GM18907 (cell line): ENCODE data around the gene EXOC5.
A peak's percentile ranks its signal among the peaks of the same experiment; 100 is the strongest.

Experiments
- ATAC-seq: cut with Tn5 transposase; IDR thresholded peaks from one replicate; pipeline ENCODE4 v1.9.1; 2021; ENCODE audit warnings: mild to moderate bottlenecking, moderate library complexity; ENCODE audit not compliant: unreplicated experiment

Gene EXOC5

GRCh38 chr14:57268161-57269069, at the start of gene EXOC5, which contains the start of gene AP5M1:
EXOC5 (minus strand) TSS chr14:57268905; CDS start chr14:57268648, 257 bp downstream.
AP5M1 (plus strand) TSS chr14:57268971; CDS start chr14:57269315, 344 bp downstream.
- peak; percentile 90 for ATAC-seq

DNA sequence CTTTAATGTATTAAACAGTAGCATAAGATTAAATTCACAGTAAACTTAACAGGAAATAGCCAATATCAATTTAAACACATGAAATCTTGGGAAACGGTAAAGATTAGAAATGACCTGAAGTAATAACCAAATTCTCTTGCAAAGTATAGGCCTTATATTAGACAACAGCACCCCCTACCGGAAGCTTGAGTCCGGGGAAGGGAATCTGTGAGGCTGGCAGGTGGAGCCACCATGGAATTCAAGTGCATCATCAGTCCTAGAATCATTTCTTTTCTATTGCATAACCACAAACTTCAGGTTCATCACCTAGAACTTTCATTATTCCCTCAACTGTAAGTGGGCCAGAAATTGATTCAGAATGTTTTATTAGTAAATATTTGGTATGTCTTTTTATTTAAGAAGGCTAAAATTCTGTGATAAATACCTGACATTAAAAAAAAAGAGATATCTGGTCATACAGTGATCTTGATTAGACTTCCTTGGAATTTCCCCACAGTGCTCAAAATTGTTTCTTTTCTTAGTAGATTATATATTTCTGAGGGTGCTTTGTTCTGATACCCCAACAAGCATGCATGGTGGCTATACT, 48.6 kb upstream of the EXOC5 start:
- no peak for ATAC-seq

GRCh38 chr14:57314396-57315089, 45.8 kb upstream of the EXOC5 start:
- no peak for ATAC-seq

GRCh38 chr14:57302883-57303282, 34.2 kb upstream of the EXOC5 start:
- no peak for ATAC-seq

- no peak for ATAC-seq
These were observed 30.8 kb upstream of the EXOC5 start for GRCh38 chr14:57299511-57299910.

DNA sequence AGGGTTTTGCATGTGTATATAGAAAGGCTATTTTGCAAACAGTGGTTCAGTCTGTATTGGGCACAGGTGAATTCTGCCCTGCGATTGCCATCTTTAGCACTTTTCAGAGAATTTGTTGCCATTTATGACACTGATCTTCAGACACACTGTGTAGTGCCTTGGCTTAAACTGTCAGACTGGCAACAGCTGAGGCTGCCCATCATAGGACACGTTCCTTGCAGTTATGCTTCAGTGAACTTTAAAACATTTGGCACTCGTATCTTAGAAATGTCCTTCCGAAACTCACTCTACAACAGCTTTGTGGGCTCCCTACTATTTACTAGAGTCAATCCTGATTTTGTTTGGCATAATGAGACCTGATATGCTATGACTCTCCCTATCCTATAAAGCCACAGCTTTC, 29.1 kb upstream of the EXOC5 start:
- ATAC-seq: no peak

DNA sequence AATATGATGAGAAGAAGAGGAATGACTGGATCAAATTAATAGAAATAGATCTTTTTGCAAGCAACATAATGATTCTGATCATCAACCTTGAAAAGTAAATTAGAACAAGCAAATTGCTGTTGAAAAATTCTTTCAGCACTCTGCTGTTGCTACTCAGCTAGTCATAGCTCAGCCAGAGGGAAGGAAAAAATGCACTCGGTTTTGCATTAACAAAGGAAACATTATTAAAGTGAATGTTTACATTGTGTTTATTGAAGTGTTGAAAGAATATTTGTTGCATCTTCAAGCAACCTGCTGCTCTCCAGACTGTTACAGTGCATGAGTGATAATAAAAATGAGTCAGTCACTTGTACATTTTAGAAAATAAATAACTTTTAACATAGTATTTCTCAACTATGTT, 26.5 kb upstream of the EXOC5 start:
- ATAC-seq: no peak

GRCh38 chr14:57293866-57294837, 25.4 kb upstream of the EXOC5 start:
- ATAC-seq: no peak

DNA sequence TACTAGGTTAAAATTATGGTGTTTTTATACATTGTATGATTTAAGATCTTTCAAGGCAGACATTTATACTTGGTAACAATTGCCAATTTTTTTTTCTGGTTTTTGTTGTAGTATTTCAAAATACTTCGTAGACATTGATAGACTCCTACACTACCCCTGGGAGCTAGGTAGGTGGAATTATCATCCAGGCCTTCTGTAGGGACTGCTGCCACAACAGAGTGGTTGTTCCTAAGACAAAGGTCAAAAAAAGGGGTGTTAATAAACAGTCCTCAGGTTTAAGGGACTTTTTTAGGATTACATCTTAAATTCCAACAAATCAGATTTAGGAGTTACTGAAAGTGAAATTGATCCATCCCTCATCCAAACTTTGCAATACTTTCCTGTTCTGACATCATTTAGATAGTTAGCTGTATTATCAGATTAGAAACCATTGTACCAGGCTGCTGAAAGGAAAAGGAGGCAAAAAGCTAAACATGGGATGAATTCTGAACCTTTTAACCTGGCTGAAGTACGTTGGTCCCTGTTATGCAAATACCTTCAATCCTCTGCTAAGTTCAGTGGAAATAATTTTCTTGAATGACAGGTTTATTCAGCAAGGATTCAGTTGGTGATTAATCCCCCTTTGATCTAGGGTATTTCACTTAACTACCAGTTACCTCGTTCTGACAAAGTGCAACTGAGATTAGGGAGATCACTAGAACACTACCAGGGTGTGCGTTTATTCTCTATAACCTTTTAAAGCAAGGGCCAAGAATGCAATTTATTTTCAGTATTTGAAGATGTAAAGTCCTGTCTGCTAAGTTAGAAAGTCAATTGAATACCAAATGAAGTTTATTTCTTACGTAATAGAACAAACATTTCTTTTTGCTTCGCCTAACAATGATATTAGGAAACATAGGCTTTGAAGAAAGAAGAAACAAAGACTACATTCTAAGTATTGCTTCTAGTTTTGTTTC, 23.3 kb upstream of the EXOC5 start:
- ATAC-seq: no peak

- ATAC-seq: no peak
These were observed 22.0 kb upstream of the EXOC5 start for GRCh38 chr14:57290751-57291150.

DNA sequence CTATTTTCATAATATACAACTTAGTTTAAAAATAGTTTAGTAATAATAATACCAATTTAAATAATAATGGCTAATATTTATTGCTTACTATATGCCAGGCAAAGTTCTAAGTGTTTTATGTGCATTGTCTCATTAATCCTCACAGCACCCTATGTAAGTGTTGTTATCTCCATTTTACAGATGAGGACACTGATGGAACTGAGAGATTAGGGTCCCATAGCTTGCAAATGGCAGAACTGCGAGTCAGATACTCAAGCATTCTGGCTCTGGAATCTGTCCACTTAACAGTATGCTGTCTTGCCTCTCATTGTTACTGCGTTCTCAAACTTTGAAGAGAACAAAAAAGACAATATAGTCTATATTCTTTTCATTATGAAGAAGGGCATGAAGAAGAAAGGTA, 19.0 kb upstream of the EXOC5 start:
- no peak for ATAC-seq

- ATAC-seq: no peak
These were observed 8.4 kb upstream of the EXOC5 start for GRCh38 chr14:57277062-57277461.

DNA sequence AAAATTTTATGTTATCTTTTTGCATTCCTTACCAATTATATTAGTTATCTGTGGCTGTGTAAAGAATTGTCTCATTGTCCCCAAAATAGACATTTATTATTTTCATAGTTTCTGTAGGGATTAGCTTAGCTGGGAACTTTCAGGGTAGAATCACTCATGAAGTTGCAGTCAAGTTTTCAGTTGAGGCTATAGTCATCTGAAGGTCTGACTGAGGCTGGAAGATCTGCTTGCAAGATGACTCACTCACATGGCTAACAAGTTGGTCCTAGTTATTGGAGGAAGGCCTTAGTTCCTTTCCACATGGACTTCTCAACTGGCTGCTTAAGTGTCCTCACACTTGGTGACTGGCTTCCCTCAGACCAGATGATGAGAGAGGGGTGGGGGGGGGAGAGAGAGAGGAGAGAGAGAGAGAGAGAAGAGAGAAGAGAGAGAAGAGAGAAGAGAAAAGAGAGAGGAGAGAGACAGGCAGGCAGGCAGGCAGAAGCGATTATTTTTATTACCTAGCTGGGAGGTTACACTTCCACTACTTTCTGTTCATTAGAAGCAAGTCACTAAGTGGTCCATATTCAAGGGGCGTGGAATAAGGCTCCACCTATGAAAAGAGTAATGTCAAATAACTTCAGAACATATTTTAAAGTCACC, 6.4 kb upstream of the EXOC5 start:
- no peak for ATAC-seq

DNA sequence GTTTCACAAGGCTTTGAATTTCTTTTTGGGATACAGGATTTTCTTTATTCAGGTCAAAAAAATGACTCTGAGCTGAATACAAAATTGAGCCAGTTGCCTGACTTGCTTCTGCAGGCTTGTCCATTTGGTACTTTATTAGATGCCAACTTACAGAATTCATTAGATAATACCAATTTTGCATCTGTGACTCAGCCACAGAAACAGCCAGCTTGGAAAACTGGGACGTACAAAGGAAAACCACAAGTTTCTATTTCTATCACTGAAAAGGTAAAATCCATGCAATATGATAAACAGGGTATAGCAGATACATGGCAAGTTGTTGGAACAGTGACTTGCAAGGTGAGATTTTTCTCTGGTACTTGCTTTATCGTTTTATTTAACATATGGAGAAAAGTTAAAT, 5.8 kb upstream of the EXOC5 start:
- no peak for ATAC-seq

DNA sequence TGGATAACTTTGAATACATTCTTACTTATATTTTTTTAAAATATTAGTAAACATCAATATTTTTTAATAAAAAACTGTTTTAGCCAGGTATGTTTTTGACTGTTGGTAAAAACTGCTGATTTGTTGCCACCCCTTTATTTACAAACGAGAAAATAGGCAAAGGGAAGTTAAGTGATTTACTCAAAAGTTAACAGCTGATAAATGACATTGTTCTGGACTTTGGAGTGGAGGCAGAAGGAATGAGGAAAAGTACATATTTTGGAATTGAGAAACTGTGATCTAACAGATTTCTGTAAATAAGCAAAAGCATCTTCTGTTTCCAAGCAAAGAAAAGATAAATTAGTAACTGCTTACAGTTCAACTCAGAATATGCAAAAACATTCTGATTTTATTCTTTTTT, 4.5 kb upstream of the EXOC5 start:
- no peak for ATAC-seq

GRCh38 chr14:57266065-57266464, 2.6 kb downstream of the EXOC5 start:
- ATAC-seq: no peak

DNA sequence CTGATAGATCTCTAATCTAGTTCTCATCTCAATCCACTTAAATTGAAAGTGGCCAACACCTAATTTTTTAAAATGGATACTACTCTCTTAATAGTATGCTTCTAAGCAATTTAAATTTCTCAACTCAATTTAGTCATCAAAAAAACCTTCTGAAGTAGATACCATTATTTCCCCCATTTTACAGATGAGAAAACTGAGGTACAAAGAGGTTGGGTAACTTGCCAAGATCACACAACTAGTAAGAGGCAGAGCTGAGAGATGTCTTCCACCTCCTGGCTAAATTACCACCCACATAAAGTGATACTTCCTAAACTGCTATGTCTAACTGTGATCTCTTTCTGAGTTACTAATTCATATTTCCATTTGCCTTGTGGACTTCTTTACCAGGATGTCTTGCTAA, 6.6 kb downstream of the EXOC5 start:
- ATAC-seq: no peak

DNA sequence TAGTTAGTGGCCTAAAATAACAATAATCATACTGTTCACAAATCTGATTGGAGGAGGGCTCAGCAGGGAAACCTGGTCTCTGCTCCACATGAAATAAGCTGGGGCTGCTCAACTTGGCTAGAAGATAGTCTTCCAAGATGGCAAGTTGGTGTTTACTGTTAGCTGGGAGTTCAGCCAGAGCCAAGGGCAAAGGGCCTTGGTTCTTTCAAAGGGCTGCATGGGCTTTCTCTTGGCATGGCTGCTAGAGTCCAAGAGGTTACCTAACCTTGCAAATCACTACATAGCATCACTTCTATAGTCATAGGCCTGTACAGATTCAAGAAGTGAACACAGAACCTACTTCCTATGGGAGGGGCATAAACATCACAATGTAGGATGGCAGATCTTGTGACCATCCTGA, 7.1 kb downstream of the EXOC5 start:
- no peak for ATAC-seq

DNA sequence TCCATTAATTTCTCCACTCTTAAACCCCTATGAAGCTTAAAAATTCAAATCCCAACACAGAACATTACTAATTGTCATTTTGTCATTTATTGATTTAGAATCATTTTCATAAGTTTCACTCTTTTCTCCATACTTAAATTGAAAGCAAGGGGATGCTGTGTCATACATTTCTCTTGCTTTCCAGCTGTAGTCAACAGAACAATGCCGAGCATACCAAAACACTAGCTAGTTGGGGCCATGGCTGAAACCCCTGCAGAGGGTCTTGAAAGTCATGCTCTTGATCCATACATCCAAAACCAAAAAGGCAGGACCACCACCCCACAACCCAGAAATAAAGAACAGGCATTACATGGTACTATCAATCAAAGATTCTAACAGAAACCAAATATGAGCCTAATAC, 9.0 kb downstream of the EXOC5 start:
- ATAC-seq: no peak
